ENCODE data around the gene MBNL1.

The MBNL1 gene

GRCh38 chr3:152457500-152458375, 189.0 kb downstream of the MBNL1 start:
- no peak for DNase-seq

GRCh38 chr3:152458376-152459117, 189.8 kb downstream of the MBNL1 start:
- DNase-seq = no peak

- no peak for DNase-seq
Measured at GRCh38 chr3:152459118-152459515, 190.4 kb downstream of the MBNL1 start.

GRCh38 chr3:152459572-152459971, 190.8 kb downstream of the MBNL1 start:
- DNase-seq = no peak

- no peak for DNase-seq
Measured at GRCh38 chr3:152460936-152461335, 192.2 kb downstream of the MBNL1 start.

GRCh38 chr3:152461460-152461859, 192.7 kb downstream of the MBNL1 start:
- no peak for DNase-seq

- DNase-seq = no peak
Measured at GRCh38 chr3:152466784-152467183, 198.1 kb downstream of the MBNL1 start.

- DNase-seq = no peak
Measured at GRCh38 chr3:152469248-152470025, 200.7 kb downstream of the MBNL1 start.

- no peak for DNase-seq
Measured at GRCh38 chr3:152470095-152470494, 201.4 kb downstream of the MBNL1 start.

GRCh38 chr3:152470893-152471292, 202.2 kb downstream of the MBNL1 start:
- no peak for DNase-seq

- peak; percentile 43 for DNase-seq
Measured at GRCh38 chr3:152471814-152472671, 203.3 kb downstream of the MBNL1 start.

GRCh38 chr3:152472672-152472954, 203.9 kb downstream of the MBNL1 start:
- DNase-seq = no peak

- no peak for DNase-seq
Measured at GRCh38 chr3:152474585-152474984, 205.9 kb downstream of the MBNL1 start.

- DNase-seq = no peak
Measured at GRCh38 chr3:152477422-152477821, 208.7 kb downstream of the MBNL1 start.

- DNase-seq = no peak
Measured at GRCh38 chr3:152480282-152480953, 211.7 kb downstream of the MBNL1 start.

GRCh38 chr3:152486364-152486763, 217.6 kb downstream of the MBNL1 start:
- DNase-seq = no peak

- DNase-seq = no peak
Measured at GRCh38 chr3:152488449-152488848, 219.7 kb downstream of the MBNL1 start.

GRCh38 chr3:152491922-152492321, 223.2 kb downstream of the MBNL1 start:
- no peak for DNase-seq

- DNase-seq = no peak
Measured at GRCh38 chr3:152496286-152496685, 227.6 kb downstream of the MBNL1 start.

GRCh38 chr3:152496716-152497115, 228.0 kb downstream of the MBNL1 start:
- no peak for DNase-seq

- no peak for DNase-seq
Measured at GRCh38 chr3:152497457-152497856, 228.7 kb downstream of the MBNL1 start.

- DNase-seq = no peak
Measured at GRCh38 chr3:152497890-152498289, 229.2 kb downstream of the MBNL1 start.
